GM18511 (cell line): ENCODE measurements around the gene GNA15.
"Not testable (repeated sequence)": the region's sequence is repeated elsewhere in the genome, so short reads cannot be mapped to it uniquely, and the experiment has no call there.

Source experiments
- ATAC-seq: cut with Tn5 transposase; IDR thresholded peaks from one replicate; pipeline ENCODE4 v1.9.1; 2021; ENCODE audit warnings: mild to moderate bottlenecking, moderate library complexity; ENCODE audit not compliant: unreplicated experiment

Gene GNA15

GRCh38 chr19:3146677-3147100 lies 10.9 kb downstream of the GNA15 start:
- ATAC-seq: no peak

GRCh38 chr19:3148503-3148902 lies 12.7 kb downstream of the GNA15 start:
- ATAC-seq: no peak

GRCh38 chr19:3149089-3149488 lies 13.3 kb downstream of the GNA15 start:
- ATAC-seq: no peak

- no peak for ATAC-seq
Observed at GRCh38 chr19:3149526-3150505, 14.0 kb downstream of the GNA15 start.

GRCh38 chr19:3150739-3151329 lies 15.0 kb downstream of the GNA15 start:
- ATAC-seq: no peak

- no peak for ATAC-seq
Observed at GRCh38 chr19:3151563-3152418, 16.0 kb downstream of the GNA15 start.

GRCh38 chr19:3152419-3152780 lies 16.6 kb downstream of the GNA15 start:
- ATAC-seq: no peak

- ATAC-seq: no peak
Observed at GRCh38 chr19:3153286-3154230, 17.7 kb downstream of the GNA15 start.

- ATAC-seq: not testable (repeated sequence)
Observed at GRCh38 chr19:3154447-3154846, 18.6 kb downstream of the GNA15 start.

- ATAC-seq: peak; percentile 73
Observed at GRCh38 chr19:3154957-3155736, 19.3 kb downstream of the GNA15 start.

- no peak for ATAC-seq
Observed at GRCh38 chr19:3157096-3157845, 21.4 kb downstream of the GNA15 start.

GRCh38 chr19:3159565-3159964 lies 23.7 kb downstream of the GNA15 start:
- ATAC-seq: no peak

GRCh38 chr19:3160219-3160618 lies 24.4 kb downstream of the GNA15 start:
- no peak for ATAC-seq

- ATAC-seq: no peak
Observed at GRCh38 chr19:3161453-3161852, 25.6 kb downstream of the GNA15 start.

GRCh38 chr19:3162418-3163229 lies 26.8 kb downstream of the GNA15 start:
- no peak for ATAC-seq

GRCh38 chr19:3163230-3163886 lies 27.5 kb downstream of the GNA15 start:
- ATAC-seq: no peak

- ATAC-seq: no peak
Observed at GRCh38 chr19:3163943-3164342, 28.1 kb downstream of the GNA15 start.
